GM19438 (cell line): ENCODE data around the gene NDOR1.
"Not testable (repeated sequence)": the region's sequence is repeated elsewhere in the genome, so short reads cannot be mapped to it uniquely, and the experiment has no call there.

Source experiments
- ATAC-seq: cut with Tn5 transposase; IDR thresholded peaks from one replicate; pipeline ENCODE4 v1.9.1; 2021; ENCODE audit warnings: low read depth; ENCODE audit not compliant: unreplicated experiment

The NDOR1 gene

DNA sequence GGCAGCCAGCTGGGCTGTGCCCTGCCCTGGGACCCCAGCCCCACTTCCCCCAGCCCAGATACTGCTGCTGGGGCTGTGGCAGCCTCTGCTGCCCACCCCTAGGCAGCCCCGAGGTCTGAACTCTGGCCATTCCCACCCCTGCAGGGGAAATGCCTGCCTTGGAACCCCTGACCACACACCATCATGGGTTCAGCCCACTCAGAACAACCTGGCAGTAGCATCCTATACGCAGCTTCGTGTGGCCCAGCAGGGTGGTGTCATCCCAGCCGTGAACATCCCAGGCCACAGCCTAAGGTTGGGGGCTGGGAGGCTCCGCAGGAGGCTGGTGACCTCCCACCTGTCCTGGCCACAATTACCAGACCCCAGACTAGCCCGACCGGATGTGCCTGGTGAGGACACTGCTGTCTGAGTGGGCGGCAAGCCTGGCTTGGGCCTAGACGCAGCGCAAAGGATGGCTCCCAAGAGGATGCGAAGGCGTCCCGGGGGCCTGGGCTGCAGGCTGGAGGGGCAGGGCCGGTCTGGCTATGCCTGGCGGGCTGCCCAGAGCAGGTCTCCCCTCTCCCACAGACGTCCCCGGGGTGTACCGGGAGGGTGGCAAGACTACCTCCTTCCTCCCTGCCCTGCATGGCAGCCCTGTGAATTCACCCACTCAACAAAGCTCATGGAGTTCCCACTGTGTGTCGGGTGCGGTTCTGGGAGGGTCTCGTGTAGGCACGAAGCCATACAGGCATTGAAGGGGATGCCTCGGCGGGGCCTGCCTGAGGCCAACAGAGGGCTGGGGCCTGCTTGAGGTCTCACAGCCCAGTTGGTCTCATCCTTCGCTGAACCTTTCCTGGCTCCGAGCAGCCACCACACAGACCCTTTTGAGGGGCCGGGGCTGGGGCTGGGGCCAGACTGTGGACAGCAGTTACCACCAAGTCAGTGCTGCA, 23.7 kb downstream of the NDOR1 start:
- no peak for ATAC-seq

DNA sequence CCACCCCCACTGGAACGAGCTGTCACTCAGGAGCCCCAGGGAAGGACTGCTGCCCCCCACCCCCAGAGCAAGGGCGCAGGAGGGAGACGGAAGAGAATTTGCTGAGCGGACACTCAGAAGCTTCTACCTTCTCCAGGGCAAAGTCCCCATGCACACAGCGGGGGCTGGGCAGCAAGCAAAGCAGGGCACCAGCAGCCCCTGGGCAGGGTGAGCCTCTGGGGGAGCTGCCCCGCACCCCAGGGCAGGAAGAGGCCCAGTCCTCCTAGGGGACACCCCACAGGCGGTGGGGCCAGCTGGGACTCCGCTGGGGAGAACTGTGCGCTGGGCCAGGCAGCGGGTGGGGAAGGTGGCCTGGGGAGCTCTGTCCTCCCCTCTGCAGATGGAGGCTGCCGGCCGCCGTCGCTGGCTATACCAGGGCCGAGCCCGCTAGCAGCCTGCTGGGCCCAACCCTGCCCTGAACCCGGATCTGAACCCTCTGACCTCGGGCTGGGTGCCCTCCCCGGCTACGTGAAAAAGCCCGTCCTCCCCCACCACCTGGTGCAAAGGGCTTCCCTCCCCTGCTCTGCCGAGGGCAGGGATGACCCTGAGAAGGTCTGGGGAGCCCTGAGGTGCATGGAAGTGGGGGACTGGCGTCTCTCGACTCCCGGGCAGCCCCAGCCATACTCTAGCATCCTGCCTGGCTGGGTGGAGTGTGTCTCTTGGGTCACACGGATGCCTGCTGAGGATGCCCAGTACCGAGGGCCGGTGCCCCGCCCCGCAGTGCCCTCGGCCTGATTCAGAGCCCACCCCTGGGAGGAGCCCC, 24.6 kb downstream of the NDOR1 start:
- ATAC-seq: no peak

DNA sequence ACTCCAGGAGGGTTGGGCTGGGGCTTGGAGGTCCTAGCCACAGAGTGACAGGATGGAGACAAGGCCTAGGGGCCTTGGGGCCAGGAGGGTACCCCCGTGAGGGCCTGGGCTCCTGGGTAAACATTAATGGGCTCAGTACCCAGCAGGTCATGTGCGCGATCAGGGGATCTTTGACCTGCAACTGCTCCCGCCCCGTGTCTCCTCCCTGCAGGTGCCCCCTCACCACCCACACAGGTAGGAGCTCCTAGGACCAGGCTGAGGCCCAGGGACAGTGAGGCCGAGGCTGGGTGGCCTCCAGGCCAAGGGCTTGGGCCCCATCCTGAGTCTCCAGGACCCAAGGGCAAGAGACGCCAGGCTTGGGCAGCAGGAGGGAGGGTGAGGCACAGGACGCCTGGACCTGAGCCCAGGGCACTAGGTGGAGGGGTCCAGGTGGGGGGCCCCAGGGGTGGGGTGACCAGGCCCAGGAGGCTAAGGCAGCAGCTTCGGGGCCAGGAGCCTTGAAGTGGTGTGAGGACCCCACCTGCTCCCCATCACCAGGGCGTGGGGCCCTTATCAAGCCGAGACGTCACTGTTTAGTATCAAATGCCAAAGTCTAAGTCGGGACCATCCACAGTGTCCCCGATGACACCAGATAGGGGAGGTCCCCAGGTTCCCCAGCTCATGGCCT, 25.3 kb downstream of the NDOR1 start, which contains the start of gene SLC34A3:
SLC34A3 (plus strand) TSS at position 197 of the 667 bp plus-strand sequence. CDS start 802 bp downstream, outside the sequence.
- ATAC-seq: no peak

DNA sequence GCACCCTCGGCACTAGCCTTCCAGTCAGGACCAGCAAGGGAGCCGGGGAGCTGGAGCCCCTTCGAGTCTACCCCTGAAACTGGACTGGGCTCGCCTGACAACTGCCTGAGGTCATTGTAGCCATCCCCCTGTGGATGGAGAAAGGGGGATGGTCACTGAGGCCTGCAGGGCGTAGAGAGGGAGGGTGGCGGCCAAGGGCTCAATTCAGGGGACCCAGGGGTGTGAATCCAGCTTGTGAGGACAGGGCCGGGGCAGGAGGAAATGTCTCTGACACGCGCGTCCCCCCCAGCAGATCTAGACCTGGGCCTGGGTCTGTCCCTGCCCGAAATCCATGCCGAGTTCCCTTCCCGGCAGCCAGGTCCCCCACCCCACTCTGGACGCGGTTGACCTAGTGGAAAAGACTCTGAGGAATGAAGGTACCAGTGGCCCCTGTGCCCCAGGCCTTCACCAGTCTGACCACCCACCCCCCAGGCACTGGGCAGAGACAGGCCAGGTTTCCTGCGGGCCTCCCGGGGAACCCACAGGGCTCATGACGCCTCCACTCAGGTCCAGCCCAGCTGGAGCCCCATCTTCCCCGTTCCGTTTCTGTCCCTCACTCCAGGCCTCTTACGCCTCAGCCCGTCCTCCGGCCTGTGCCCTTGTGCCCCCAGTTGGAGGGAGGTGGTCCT, 26.0 kb downstream of the NDOR1 start:
- ATAC-seq: no peak

DNA sequence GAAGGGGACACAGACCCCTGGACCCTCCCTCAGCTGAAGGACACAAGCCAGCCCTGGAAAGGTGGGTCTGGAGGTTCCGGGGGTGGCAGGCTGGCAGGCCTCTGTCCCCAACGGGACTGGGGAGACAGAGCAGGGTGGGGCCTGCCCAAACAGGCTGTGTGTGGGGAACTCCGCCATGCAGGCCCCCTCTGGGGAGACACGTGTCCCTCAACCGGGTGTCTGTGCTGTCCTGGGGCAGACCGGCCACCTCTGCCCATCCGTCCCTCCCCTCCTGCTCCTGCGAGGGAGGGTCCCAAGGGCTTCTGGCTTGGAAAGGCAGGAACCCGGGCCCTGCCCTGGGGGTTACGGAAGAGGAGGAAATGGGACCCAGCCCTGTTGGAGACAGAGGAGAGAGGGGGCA, 26.6 kb downstream of the NDOR1 start:
- ATAC-seq: no peak

DNA sequence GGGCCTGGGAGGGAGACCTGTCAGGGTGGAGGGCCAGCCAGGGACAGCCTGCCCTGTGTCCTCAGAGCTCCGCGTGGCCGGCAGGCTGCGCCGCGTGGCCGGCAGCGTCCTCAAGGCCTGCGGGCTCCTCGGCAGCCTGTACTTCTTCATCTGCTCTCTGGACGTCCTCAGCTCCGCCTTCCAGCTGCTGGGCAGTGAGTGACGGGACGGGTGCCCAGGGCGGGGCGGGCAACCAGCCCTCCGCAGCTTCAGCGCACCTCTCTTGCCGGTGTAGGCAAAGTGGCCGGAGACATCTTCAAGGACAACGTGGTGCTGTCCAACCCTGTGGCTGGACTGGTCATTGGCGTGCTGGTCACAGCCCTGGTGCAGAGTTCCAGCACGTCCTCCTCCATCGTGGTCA, 27.0 kb downstream of the NDOR1 start:
- no peak for ATAC-seq

DNA sequence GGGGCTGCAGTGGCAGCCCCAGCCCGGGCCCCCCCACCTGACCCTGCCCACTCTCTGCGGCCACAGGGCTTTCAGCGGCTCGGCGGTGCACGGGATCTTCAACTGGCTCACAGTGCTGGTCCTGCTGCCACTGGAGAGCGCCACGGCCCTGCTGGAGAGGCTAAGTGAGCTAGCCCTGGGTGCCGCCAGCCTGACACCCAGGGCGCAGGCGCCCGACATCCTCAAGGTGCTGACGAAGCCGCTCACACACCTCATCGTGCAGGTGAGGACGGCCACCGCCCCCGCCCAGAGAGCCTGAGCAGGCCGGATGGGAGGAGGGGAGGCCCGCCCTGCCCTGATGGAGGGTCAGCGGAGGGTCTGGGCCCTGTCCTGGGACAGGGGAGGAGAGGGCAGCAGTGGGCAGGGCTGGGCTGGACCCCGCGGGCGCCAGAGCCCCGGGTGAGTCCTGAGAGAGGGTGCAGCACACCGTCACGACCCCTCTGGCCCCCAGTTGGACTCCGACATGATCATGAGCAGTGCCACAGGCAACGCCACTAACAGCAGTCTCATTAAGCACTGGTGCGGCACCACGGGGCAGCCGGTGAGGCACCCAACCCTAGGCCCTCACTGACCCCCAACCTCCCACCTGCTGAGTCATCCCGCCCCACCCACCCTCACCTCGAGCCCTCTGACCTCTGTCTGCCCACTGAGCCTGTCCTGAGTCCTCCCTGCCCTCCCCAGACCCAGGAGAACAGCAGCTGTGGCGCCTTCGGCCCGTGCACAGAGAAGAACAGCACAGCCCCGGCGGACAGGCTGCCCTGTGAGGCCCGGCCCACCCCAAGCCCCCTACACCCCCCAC, 27.9 kb downstream of the NDOR1 start:
- ATAC-seq: no peak

DNA sequence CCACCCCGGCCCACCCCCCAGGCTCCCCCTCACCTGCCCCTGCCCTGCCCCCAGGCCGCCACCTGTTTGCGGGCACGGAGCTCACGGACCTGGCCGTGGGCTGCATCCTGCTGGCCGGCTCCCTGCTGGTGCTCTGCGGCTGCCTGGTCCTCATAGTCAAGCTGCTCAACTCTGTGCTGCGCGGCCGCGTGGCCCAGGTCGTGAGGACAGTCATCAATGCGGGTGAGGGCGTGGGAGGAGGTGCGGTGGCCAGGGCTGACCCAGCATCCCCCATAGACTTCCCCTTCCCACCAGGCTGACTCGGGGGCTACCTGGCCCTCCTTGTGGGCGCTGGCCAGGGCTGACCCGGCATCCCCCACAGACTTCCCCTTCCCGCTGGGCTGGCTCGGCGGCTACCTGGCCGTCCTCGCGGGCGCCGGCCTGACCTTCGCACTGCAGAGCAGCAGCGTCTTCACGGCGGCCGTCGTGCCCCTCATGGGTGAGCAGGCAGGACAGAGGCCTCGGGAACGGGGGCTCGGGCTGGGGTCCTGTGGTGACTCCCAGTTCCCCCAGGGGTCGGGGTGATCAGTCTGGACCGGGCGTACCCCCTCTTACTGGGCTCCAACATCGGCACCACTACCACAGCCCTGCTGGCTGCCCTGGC, 28.7 kb downstream of the NDOR1 start:
- no peak for ATAC-seq

DNA sequence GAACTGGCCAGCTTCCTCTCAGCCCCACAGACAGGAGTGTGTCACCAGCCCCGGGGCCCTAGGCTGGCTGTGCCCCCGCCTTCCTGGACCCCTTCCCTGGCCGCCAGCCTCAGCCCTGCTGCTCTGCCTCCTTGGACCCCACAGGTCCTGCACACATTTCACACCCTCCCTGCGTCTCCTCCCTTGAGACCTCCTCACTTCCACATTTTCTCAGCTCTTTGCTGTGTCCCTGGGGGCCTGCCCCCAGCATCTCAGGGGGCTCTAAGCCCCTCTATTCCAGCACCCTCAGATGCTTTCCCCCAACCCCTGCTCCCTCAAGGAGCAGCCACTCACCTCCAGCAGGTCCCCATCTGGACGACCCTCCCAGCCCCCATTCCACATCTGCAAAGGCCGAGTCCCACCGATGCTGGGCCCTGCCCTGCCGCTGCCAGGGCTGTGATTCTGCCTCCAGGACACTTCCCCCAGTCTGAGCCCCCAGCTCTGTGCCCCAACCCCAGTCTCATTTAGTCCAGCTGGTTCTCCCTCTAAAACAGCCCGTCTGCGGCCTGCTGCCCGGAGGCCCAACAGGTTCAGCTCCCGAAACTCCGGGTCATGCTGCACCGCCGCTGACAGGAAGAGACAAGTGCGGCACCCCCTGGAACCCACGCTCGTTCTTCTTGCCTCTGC, 29.4 kb downstream of the NDOR1 start:
- ATAC-seq: no peak

DNA sequence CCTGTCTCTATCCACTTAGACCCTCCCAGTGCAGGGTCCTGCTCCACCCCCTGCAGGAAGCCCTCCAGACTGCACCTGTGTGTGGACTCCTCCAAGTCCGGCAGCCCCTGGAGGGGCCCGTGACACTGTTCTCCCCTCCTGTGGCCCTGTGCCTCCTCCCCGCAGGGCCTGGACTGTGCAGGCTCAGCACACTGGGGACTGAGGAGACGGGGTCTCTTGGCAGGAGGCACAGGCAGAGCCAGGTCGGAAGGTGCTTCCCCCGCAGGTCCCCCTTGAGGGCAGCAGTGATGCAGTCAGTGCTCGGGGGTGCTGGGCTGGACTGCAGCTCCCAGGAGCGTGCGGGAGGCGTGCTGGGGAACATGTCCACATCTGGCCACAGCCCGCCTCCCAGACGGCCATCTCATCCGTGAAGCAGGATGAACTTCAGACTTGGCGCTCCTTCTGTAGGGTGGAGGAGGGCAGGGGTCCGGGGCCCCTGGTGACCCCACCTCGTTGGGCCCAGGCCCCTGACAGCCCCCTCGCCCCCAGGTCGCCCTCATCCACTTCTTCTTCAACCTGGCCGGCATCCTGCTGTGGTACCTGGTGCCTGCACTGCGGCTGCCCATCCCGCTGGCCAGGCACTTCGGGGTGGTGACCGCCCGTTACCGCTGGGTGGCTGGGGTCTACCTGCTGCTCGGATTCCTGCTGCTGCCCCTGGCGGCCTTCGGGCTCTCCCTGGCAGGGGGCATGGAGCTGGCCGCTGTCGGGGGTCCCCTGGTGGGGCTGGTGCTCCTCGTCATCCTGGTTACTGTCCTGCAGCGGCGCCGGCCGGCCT, 30.1 kb downstream of the NDOR1 start:
- no peak for ATAC-seq

DNA sequence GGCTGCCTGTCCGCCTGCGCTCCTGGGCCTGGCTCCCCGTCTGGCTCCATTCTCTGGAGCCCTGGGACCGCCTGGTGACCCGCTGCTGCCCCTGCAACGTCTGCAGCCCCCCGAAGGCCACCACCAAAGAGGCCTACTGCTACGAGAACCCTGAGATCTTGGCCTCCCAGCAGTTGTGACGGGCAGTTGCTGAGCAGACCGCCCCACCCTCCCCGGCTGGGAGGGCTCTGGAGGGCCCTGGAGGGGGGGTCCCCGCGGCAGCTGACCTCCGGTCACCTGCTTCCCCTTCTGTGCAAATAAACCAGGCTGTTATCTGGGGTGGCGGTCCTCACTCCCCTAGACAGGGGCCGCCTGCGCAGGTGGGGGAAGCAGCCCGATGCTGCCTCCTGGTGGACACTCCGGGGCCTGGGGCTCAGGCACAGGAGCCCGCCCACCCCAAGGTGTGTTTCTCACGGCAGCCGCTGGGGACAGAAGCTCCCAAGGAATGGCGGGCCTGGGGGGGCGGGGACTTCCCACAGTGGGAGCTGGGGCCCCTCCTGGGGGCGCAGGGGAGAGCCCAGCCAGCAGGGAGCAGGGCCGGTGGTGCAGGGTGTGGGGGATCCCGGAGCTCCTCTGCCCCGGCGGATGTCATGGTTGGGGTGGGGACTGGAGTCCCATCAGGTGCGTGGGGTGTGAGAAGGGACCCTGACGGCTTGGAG, 30.9 kb downstream of the NDOR1 start:
- no peak for ATAC-seq

DNA sequence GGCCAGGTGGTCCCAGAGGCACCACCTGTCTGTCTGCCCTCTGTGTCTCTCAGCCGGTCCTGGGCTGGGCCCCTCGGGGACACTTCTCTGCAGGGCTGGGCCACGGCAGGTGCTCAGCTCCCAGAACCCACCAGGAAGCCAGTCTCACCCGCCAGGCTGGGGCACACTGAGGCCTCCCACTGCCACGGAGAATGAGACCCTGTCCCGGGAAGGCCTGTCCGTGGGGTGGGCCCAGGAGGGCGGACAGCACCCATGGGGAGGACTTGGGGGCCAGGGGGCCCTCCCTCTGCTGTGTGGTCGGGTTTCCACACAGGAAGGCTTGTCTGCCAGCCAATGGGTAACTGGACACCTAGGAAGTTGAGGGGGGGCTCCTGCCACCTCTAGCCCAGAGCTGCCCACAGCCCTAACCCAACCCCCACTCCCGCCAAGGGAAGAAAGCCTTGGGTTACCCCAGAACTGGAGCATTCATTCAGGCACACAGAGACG, 31.5 kb downstream of the NDOR1 start:
- no peak for ATAC-seq

DNA sequence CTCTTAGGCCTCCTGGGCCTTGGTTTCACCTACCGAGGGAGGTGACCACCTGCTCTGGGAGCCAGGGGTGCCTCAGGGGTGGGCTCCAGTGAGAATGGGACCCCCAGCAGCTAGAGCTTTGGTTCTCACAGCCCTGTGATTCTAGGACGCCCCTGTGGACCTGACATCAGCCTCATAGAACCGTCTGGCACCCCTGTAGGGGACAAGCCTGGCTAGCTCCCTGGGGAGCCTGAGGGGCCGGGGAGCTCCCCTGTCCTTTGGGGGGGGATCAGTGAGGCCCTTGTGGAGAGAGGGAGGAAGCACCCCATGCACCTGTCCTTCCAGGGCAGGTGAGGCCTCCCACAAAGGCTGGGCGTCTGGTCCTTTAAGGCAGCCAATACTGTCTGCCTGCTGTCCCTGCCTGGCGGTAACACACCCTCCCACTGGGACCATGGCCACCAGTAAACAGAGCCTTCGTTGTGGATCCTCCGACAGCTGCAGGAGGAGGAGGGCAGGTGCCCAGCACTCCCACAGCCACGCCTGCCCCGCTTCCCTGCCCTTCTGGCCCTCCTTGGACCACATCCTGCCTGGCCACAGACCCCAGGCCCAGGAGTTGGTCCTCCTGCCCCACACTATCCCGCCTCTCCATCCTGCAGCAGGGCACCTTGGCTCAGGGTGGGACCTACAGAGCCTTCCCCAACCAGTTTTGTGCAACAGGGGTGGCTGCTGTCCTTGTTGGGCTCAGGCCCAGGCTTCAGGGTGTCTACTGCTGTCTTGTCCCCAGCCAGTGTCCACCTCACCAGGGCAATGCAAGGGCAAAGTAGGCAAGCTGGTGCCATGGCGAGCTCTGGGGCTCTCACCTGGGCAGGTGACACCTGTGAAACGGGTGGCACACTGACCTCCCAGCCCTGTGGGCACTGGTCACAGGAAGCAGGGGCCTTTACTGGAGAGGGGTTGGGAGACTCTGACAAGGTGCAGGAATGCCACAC, 32.5 kb downstream of the NDOR1 start:
- no peak for ATAC-seq

DNA sequence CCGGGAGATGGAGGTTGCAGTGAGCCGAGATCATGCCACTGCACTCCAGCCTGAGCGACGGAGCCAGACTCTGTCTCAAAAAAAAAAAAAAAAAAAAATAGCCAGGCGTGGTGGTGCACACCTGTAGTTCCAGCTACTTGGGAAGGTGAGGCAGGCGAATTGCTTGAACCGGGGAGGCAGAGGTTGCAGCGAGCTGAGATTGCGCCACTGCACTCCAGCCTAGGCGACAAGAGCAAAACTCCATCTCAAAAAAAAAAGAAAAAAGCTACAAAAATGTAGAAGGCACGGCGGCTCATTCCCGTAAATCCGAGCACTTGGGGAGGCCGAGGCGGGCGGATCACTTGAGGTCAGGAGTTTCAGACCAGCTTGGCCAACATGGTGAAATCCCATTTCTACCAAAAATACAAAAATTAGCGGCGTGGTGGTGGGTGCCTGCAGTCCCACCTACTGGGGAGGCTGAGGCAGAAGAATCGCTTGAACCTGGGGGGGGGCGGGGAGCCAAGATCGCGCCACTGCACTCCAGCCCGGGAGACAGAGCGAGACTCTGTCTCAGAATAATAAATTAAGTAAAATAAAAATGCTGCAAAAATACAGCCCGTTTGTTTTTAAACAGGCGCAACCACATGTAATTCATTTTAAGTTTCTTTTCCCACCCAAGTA, 34.2 kb downstream of the NDOR1 start:
- ATAC-seq: not testable (repeated sequence)

DNA sequence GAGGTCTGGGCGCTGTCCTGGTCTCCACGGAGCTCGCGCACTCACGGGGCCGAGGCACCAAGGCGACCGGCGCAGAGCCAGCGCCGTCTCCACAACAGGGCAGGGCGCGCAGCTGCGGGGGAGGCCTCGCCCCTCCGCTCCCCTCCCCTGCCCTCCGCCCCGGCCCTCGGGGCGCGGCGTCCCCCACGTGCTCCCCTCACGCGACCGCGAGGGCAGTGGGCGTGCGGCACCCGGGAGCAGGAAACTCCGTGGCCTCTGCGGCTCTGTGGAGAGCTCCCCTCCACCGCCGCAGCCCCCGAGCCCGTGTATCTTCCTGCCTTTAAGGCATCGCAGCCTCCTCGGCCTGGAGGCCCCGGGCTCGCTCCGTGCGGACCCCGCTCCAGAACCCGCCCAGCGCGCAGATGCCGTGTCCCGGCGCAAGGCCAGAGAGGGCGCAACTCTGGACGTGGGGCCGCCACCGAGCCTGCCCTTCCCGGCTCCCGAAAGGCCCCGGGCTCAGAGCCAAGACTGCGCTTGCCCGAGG, 34.9 kb downstream of the NDOR1 start:
- ATAC-seq: peak; percentile 28
